Endothelial cell of hepatic sinusoid (primary cell): ENCODE results near the gene PSMB4.
"Not testable (repeated sequence)": the region's sequence is repeated elsewhere in the genome, so short reads cannot be mapped to it uniquely, and the experiment has no call there.

Experiments used
- in situ Hi-C: cut with HindIII; loops from 2 replicates; pipeline ENCODE4 v1.10.0; 2017; ENCODE audit warnings: low sequenced_read_pairs

PSMB4 gene

GRCh38 chr1:151386002-151386401, 13.4 kb upstream of the PSMB4 start:
- in situ Hi-C loops: no loop called here

GRCh38 chr1:151390221-151391078, 8.9 kb upstream of the PSMB4 start:
- in situ Hi-C loops: not testable (repeated sequence)

GRCh38 chr1:151391079-151391563, 8.3 kb upstream of the PSMB4 start:
- in situ Hi-C loops: no loop called here

GRCh38 chr1:151393583-151393982, 5.8 kb upstream of the PSMB4 start:
- in situ Hi-C loops: no loop called here

- in situ Hi-C loops: not testable (repeated sequence)
These were observed 3.1 kb upstream of the PSMB4 start for GRCh38 chr1:151396265-151396664.

- in situ Hi-C loops: loop anchor here (10.0 kb wide), 1 partner anchor 86 kb away; no protein-coding TSS in a partner anchor
These were observed 1.9 kb downstream of the PSMB4 start for GRCh38 chr1:151401125-151401788.

- in situ Hi-C loops: loop anchor here (10.0 kb wide), 1 partner anchor 87 kb away; no protein-coding TSS in a partner anchor
These were observed 2.5 kb downstream of the PSMB4 start for GRCh38 chr1:151401860-151402259.

GRCh38 chr1:151402764-151403163, 3.4 kb downstream of the PSMB4 start:
- in situ Hi-C loops: loop anchor here (10.0 kb wide), 1 partner anchor 88 kb away; no protein-coding TSS in a partner anchor

GRCh38 chr1:151403612-151404011, 4.2 kb downstream of the PSMB4 start:
- in situ Hi-C loops: loop anchor here (10.0 kb wide), 1 partner anchor 89 kb away; no protein-coding TSS in a partner anchor

- in situ Hi-C loops: loop anchor here (10.0 kb wide), 1 partner anchor 91 kb away; no protein-coding TSS in a partner anchor
These were observed 6.0 kb downstream of the PSMB4 start for GRCh38 chr1:151405187-151405951.

GRCh38 chr1:151406176-151406575, 6.8 kb downstream of the PSMB4 start:
- in situ Hi-C loops: loop anchor here (10.0 kb wide), 1 partner anchor 91 kb away; no protein-coding TSS in a partner anchor

- in situ Hi-C loops: loop anchor here (10.0 kb wide), 1 partner anchor 93 kb away; no protein-coding TSS in a partner anchor
These were observed 7.9 kb downstream of the PSMB4 start for GRCh38 chr1:151407304-151407703.

GRCh38 chr1:151408891-151409290, 9.5 kb downstream of the PSMB4 start:
- in situ Hi-C loops: loop anchor here (10.0 kb wide), 1 partner anchor 94 kb away; no protein-coding TSS in a partner anchor

GRCh38 chr1:151411884-151412283, 12.5 kb downstream of the PSMB4 start:
- in situ Hi-C loops: no loop called here

- in situ Hi-C loops: no loop called here
These were observed 16.9 kb downstream of the PSMB4 start for GRCh38 chr1:151416231-151416630.

- in situ Hi-C loops: no loop called here
These were observed 18.7 kb downstream of the PSMB4 start for GRCh38 chr1:151418081-151418480.

- in situ Hi-C loops: no loop called here
These were observed 20.4 kb downstream of the PSMB4 start for GRCh38 chr1:151419819-151420218.

- in situ Hi-C loops: no loop called here
These were observed 25.7 kb downstream of the PSMB4 start for GRCh38 chr1:151425103-151425502.

GRCh38 chr1:151428068-151428467, 28.7 kb downstream of the PSMB4 start:
- in situ Hi-C loops: no loop called here

- in situ Hi-C loops: not testable (repeated sequence)
These were observed 34.5 kb downstream of the PSMB4 start for GRCh38 chr1:151433827-151434226.

- in situ Hi-C loops: no loop called here
These were observed 35.8 kb downstream of the PSMB4 start for GRCh38 chr1:151435174-151435573.
